ENCODE measurements around the gene CCDC154. TPM values are rescaled to one million over a fixed set of nuclear protein-coding genes. Genes with fewer than 3 reads are reported as not detected.

CCDC154 gene
- total and polyA plus RNA-seq, 2 experiments from 2014 or later = 0.31 TPM; not detected in 1

DNA sequence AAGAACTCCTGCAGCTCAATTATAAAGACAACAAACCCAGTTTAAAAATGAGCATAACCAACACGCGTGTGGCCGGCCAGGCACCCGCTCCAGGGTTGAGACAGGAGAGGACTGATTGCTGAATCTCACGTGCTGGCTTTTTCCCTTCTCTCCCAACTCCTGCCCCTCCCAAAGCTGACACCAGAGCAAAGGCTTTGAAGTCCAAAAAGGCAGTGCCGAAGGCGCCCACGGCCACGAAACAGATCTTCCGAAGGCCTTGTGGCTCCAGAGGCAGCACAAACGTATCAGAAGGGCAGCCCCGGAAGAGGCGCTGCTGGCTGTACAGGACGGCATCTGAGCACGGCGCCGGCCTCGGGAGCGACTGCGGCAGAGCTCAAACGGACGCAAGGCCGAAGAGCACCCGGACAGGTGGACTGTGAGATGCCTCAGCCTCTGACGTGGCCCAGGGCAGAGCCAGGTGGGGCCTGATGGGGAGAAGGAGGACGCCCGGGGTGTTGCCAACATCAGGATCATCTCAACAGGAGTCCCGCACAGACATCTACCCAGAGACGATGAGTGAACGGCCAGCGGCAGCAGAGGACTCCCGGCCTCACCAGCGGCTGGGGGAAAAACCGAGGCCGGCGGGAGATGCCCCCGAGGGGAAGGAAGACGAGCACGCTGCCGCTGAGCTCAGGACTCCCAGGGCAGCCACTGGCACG, 20.0 kb upstream of the CCDC154 start:
- Histone ChIP-seq H2AFZ (no peak overlapping the region), H3K27ac (ENCODE audit: low read depth) (no peak overlapping the region), H3K4me2 (no peak overlapping the region), H3K79me2 (replicated peaks; ENCODE audit: insufficient read depth) (peaks cover 25% of the 10 kb centered on the region), H4K20me1 (replicated peaks; ENCODE audit: insufficient read depth) (peaks cover 14% of the 10 kb centered on the region), H3K4me1 (ENCODE audit: insufficient read depth) (no peaks in the 10 kb centered on the region), H3K9me2 (ENCODE audit: insufficient read depth) (no peaks in the 10 kb centered on the region), H3K4me3 (no peak overlapping the region), H3K27me3 (ENCODE audit: insufficient read depth) (no peaks in the 10 kb centered on the region), H3K36me3 (ENCODE audit: insufficient read depth) (no peaks in the 10 kb centered on the region), H3F3A (replicated peaks; ENCODE audit: low read depth) (no peaks in the 10 kb centered on the region)
- Mint-ChIP-seq H3K4me3 (no peak overlapping the region), H3K27ac (no peak overlapping the region), H3K4me1 (no peaks in the 10 kb centered on the region), H3K36me3 (ENCODE audit: low read depth) (peaks cover 5% of the 10 kb centered on the region; the same call in 2 of the 3 replicates), H3K27me3 (ENCODE audit: insufficient read depth, low read depth, poor library complexity) (no peaks in the 10 kb centered on the region), H3K9me3 (no peaks in the 10 kb centered on the region)
- TF ChIP-seq, protein P1, sequence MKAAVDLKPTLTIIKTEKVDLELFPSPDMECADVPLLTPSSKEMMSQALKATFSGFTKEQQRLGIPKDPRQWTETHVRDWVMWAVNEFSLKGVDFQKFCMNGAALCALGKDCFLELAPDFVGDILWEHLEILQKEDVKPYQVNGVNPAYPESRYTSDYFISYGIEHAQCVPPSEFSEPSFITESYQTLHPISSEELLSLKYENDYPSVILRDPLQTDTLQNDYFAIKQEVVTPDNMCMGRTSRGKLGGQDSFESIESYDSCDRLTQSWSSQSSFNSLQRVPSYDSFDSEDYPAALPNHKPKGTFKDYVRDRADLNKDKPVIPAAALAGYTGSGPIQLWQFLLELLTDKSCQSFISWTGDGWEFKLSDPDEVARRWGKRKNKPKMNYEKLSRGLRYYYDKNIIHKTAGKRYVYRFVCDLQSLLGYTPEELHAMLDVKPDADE (IDR thresholded peaks at IDR 0.05) = no peak
- no peak for TF ChIP-seq POLR2AphosphoS5 (IDR thresholded peaks at IDR 0.05; ENCODE audit: low read depth)
- no peak for TF ChIP-seq EZH2 (IDR thresholded peaks at IDR 0.05; ENCODE audit: low read depth, unreplicated experiment)
- TF ChIP-seq NANOG (IDR thresholded peaks at IDR 0.05; ENCODE audit: borderline replicate concordance) = no peak
- TF ChIP-seq, protein P2, sequence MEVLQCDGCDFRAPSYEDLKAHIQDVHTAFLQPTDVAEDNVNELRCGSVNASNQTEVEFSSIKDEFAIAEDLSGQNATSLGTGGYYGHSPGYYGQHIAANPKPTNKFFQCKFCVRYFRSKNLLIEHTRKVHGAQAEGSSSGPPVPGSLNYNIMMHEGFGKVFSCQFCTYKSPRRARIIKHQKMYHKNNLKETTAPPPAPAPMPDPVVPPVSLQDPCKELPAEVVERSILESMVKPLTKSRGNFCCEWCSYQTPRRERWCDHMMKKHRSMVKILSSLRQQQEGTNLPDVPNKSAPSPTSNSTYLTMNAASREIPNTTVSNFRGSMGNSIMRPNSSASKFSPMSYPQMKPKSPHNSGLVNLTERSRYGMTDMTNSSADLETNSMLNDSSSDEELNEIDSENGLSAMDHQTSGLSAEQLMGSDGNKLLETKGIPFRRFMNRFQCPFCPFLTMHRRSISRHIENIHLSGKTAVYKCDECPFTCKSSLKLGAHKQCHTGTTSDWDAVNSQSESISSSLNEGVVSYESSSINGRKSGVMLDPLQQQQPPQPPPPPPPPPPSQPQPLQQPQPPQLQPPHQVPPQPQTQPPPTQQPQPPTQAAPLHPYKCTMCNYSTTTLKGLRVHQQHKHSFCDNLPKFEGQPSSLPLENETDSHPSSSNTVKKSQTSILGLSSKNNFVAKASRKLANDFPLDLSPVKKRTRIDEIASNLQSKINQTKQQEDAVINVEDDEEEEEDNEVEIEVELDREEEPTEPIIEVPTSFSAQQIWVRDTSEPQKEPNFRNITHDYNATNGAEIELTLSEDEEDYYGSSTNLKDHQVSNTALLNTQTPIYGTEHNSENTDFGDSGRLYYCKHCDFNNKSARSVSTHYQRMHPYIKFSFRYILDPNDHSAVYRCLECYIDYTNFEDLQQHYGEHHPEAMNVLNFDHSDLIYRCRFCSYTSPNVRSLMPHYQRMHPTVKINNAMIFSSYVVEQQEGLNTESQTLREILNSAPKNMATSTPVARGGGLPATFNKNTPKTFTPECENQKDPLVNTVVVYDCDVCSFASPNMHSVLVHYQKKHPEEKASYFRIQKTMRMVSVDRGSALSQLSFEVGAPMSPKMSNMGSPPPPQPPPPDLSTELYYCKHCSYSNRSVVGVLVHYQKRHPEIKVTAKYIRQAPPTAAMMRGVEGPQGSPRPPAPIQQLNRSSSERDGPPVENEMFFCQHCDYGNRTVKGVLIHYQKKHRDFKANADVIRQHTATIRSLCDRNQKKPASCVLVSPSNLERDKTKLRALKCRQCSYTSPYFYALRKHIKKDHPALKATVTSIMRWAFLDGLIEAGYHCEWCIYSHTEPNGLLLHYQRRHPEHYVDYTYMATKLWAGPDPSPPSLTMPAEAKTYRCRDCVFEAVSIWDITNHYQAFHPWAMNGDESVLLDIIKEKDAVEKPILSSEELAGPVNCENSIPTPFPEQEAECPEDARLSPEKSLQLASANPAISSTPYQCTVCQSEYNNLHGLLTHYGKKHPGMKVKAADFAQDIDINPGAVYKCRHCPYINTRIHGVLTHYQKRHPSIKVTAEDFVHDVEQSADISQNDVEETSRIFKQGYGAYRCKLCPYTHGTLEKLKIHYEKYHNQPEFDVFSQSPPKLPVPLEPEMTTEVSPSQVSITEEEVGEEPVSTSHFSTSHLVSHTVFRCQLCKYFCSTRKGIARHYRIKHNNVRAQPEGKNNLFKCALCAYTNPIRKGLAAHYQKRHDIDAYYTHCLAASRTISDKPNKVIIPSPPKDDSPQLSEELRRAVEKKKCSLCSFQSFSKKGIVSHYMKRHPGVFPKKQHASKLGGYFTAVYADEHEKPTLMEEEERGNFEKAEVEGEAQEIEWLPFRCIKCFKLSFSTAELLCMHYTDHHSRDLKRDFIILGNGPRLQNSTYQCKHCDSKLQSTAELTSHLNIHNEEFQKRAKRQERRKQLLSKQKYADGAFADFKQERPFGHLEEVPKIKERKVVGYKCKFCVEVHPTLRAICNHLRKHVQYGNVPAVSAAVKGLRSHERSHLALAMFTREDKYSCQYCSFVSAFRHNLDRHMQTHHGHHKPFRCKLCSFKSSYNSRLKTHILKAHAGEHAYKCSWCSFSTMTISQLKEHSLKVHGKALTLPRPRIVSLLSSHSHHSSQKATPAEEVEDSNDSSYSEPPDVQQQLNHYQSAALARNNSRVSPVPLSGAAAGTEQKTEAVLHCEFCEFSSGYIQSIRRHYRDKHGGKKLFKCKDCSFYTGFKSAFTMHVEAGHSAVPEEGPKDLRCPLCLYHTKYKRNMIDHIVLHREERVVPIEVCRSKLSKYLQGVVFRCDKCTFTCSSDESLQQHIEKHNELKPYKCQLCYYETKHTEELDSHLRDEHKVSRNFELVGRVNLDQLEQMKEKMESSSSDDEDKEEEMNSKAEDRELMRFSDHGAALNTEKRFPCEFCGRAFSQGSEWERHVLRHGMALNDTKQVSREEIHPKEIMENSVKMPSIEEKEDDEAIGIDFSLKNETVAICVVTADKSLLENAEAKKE (CRISPR knock-in tag; IDR thresholded peaks at IDR 0.05) = no peak
- no peak for TF ChIP-seq JUNB (IDR thresholded peaks at IDR 0.05; ENCODE audit: unreplicated experiment)
- no peak for TF ChIP-seq EZH2phosphoT487 (IDR thresholded peaks at IDR 0.05; ENCODE audit: unreplicated experiment)
- TF ChIP-seq, protein P3, sequence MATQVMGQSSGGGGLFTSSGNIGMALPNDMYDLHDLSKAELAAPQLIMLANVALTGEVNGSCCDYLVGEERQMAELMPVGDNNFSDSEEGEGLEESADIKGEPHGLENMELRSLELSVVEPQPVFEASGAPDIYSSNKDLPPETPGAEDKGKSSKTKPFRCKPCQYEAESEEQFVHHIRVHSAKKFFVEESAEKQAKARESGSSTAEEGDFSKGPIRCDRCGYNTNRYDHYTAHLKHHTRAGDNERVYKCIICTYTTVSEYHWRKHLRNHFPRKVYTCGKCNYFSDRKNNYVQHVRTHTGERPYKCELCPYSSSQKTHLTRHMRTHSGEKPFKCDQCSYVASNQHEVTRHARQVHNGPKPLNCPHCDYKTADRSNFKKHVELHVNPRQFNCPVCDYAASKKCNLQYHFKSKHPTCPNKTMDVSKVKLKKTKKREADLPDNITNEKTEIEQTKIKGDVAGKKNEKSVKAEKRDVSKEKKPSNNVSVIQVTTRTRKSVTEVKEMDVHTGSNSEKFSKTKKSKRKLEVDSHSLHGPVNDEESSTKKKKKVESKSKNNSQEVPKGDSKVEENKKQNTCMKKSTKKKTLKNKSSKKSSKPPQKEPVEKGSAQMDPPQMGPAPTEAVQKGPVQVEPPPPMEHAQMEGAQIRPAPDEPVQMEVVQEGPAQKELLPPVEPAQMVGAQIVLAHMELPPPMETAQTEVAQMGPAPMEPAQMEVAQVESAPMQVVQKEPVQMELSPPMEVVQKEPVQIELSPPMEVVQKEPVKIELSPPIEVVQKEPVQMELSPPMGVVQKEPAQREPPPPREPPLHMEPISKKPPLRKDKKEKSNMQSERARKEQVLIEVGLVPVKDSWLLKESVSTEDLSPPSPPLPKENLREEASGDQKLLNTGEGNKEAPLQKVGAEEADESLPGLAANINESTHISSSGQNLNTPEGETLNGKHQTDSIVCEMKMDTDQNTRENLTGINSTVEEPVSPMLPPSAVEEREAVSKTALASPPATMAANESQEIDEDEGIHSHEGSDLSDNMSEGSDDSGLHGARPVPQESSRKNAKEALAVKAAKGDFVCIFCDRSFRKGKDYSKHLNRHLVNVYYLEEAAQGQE (IDR thresholded peaks at IDR 0.05; ENCODE audit: unreplicated experiment) = no peak
- TF ChIP-seq ZNF331 (CRISPR knock-in tag; IDR thresholded peaks at IDR 0.05; ENCODE audit: low read depth) = no peak
- TF ChIP-seq, protein P4, sequence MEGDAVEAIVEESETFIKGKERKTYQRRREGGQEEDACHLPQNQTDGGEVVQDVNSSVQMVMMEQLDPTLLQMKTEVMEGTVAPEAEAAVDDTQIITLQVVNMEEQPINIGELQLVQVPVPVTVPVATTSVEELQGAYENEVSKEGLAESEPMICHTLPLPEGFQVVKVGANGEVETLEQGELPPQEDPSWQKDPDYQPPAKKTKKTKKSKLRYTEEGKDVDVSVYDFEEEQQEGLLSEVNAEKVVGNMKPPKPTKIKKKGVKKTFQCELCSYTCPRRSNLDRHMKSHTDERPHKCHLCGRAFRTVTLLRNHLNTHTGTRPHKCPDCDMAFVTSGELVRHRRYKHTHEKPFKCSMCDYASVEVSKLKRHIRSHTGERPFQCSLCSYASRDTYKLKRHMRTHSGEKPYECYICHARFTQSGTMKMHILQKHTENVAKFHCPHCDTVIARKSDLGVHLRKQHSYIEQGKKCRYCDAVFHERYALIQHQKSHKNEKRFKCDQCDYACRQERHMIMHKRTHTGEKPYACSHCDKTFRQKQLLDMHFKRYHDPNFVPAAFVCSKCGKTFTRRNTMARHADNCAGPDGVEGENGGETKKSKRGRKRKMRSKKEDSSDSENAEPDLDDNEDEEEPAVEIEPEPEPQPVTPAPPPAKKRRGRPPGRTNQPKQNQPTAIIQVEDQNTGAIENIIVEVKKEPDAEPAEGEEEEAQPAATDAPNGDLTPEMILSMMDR (conservative IDR thresholded peaks at IDR 0.05; ENCODE audit: low read depth in 2 of 2) = no peak
- no peak for TF ChIP-seq CREB1 (CRISPR knock-in tag; IDR thresholded peaks at IDR 0.05; ENCODE audit: low read depth)
- TF ChIP-seq ZNF114 (CRISPR knock-in tag; IDR thresholded peaks at IDR 0.05) = no peak
- no peak for TF ChIP-seq STAT1 (IDR thresholded peaks at IDR 0.05; ENCODE audit: unreplicated experiment)
- no peak for ATAC-seq
- no peak for DNase-seq (ENCODE audit: low spot score)

All from GM23338 (cell line).